NCI-H2029 treated with DMSO at 0.1 percent for 48 hours (cell line): Measurements from ENCODE around the gene VAV2.
"Not testable (repeated sequence)": the region's sequence is repeated elsewhere in the genome, so short reads cannot be mapped to it uniquely, and the experiment has no call there.

Experiments
- DNase-seq: peaks from one replicate; lab custom pipeline; 2025; lab: John Stamatoyannopoulos, UW

The VAV2 gene

GRCh38 chr9:133996531-133997520, 4.7 kb upstream of the VAV2 start:
- DNase-seq, result no peak

- no peak for DNase-seq
These were observed 3.1 kb upstream of the VAV2 start for GRCh38 chr9:133995012-133995896.

GRCh38 chr9:133994353-133995011, 2.4 kb upstream of the VAV2 start:
- DNase-seq, result peak; percentile 29

- no peak for DNase-seq
These were observed 1.6 kb upstream of the VAV2 start for GRCh38 chr9:133993635-133994253.

GRCh38 chr9:133992780-133993634, 883 bp upstream of the VAV2 start:
- DNase-seq, result peak; percentile 58

- no peak for DNase-seq
These were observed 756 bp downstream of the VAV2 start for GRCh38 chr9:133991214-133991921.

GRCh38 chr9:133990366-133991213, 1.5 kb downstream of the VAV2 start:
- DNase-seq, result no peak

GRCh38 chr9:133989625-133990365, 2.3 kb downstream of the VAV2 start:
- no peak for DNase-seq

GRCh38 chr9:133988771-133989170, 3.4 kb downstream of the VAV2 start:
- DNase-seq, result not testable (repeated sequence)

- no peak for DNase-seq
These were observed 4.0 kb downstream of the VAV2 start for GRCh38 chr9:133987946-133988665.

GRCh38 chr9:133987446-133987788, 4.7 kb downstream of the VAV2 start:
- no peak for DNase-seq

GRCh38 chr9:133986774-133987445, 5.2 kb downstream of the VAV2 start:
- no peak for DNase-seq

- no peak for DNase-seq
These were observed 6.1 kb downstream of the VAV2 start for GRCh38 chr9:133986061-133986460.

- DNase-seq, result no peak
These were observed 9.0 kb downstream of the VAV2 start for GRCh38 chr9:133982971-133983720.

GRCh38 chr9:133981958-133982681, 10.0 kb downstream of the VAV2 start:
- DNase-seq, result no peak

- no peak for DNase-seq
These were observed 10.6 kb downstream of the VAV2 start for GRCh38 chr9:133981589-133981957.
